Transverse colon (tissue), 4 donors: ENCODE measurements around the gene CTNNAL1. TPM values are rescaled to one million over a fixed set of nuclear protein-coding genes. Genes with fewer than 3 reads are reported as not detected.

Experiments
- DNase-seq: peaks from one replicate; pipeline ENCODE4 v3.0.0-alpha.2; 2019
- H3K27ac ChIP-seq, 4 donors: fragments of 200-600 bp; sonication (generic); 2 replicates each; pipeline ENCODE4 v1.5.1; 2016 to 2018; ENCODE audit warnings: inconsistent platforms in 4 of 4
- H3K27me3 ChIP-seq: fragments of 200-600 bp; sonication (generic); 2 replicates; pipeline ENCODE4 v1.5.1; 2017; ENCODE audit warnings: inconsistent platforms
- H3K36me3 ChIP-seq, 4 donors: fragments of 200-600 bp; sonication (generic); 2 replicates each; pipeline ENCODE4 v1.5.1; 2017 to 2019; ENCODE audit warnings: inconsistent platforms in 4 of 4
- H3K4me1 ChIP-seq, 4 donors: fragments of 200-600 bp; sonication (generic); 2 replicates each; pipeline ENCODE4 v1.5.1; 2017 to 2020; ENCODE audit warnings: inconsistent platforms in 4 of 4
- H3K4me3 ChIP-seq, 4 donors: fragments of 200-600 bp; sonication (generic); 1 replicate in 1 of 4; 2 replicates in 3 of 4; pipeline versions ENCODE4 v1.5.1 to v1.6.1; 2017 to 2019; ENCODE audit warnings: inconsistent platforms in 4 of 4
- H3K9me3 ChIP-seq, 2 donors: fragments of 200-600 bp; sonication (generic); 2 replicates each; pipeline ENCODE4 v1.5.1; 2017 to 2019; ENCODE audit warnings: inconsistent platforms in 2 of 2
- EP300 ChIP-seq: sonication (generic); formaldehyde crosslinking; IDR thresholded peaks from one replicate; pipeline ENCODE4 v1.6.1; 2017; ENCODE audit warnings: antibody characterized with exemption, low read depth
- POLR2A ChIP-seq: fragments of 450-650 bp; IDR thresholded peaks from one replicate; pipeline ENCODE4 v1.6.1; 2016; ENCODE audit warnings: antibody characterized with exemption, mild to moderate bottlenecking, moderate library complexity
- POLR2AphosphoS5 ChIP-seq, 3 donors: sonication (generic); formaldehyde crosslinking; IDR thresholded peaks; one replicate each; pipeline ENCODE4 v1.6.1; 2016; ENCODE audit warnings: antibody characterized with exemption in 3 of 3
- WGBS, 2 donors: methylation state at CpG; one replicate each; pipeline ENCODE4 v1.1.5; 2018; ENCODE audit warnings: low coverage in 1 of 2; 5-methylcytosine and 5-hydroxymethylcytosine counted together
- in situ Hi-C, 4 donors: fragments of 200-750 bp; cut with MboI; loops; one replicate each; pipeline versions ENCODE4 v1.15.0 to v1.15.1; 2017; ENCODE audit warnings: low sequenced_read_pairs in 3 of 4, low pct_ligation_motif_present in 1 of 4, low pct_unique_long_range_greater_than_20kb in 1 of 4
- intact Hi-C: fragments of 100-400 bp; cut with DNase I; formaldehyde crosslinking; loops from one replicate; pipeline ENCODE4 v1.15.1; 2023; ENCODE audit warnings: low total_unique reads
- total RNA-seq, 4 donors: library from RNA; depleted of rRNA; stranded (reverse); fragments of >200 nt; gene quantifications; one replicate each; pipeline ENCODE4 v1.1.0, GENCODE V29; 2016
- TF ChIP-seq, protein P1 (sequence below), 5 experiments: fragments of 200-600 bp in 3 of 5; fragments of 450-650 bp in 2 of 5; sonication (generic) in 3 of 5; IDR thresholded peaks; 1 replicate in 2 of 5; 2 replicates in 3 of 5; pipeline ENCODE4 v1.5.1; 2016 to 2017; ENCODE audit warnings: antibody characterized with exemption in 5 of 5, inconsistent platforms in 3 of 5, mild to moderate bottlenecking in 2 of 5, moderate library complexity in 1 of 5

The CTNNAL1 gene
- total RNA-seq, 4 donors from 2014 or later, result 6.0 to 12.1 (median 8.1) TPM

DNA sequence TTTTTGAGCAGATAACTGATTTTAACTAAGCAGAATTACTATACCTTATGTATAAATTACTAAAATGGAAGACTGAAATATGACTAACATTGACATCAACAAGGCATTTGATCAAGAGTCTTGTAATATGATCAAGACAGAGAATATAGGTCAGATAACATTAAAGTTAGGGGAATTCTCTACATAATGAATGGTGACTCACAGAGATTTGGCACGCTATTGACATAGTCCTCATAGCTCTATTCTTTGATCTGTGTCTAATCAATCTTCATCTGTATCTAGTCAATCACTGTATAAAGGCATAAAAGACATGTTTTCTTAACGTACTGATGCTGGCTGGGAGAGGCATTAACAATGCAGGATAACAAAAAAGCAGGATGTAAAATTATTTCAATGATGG is 61.7 kb downstream of the CTNNAL1 start:
- H3K4me3 ChIP-seq, result no peak overlapping the region
- in situ Hi-C loops (loop anchor here in 1 of 4 donors (25.0 kb wide), 1 partner anchor 89 kb away; the partner anchor contains the start of genes ACTL7A and ACTL7B), intact Hi-C loops (no loop called here)
- H3K4me1 ChIP-seq, result peaks cover 0 to 6% (median 1%) of the 10 kb centered on the region in 4 donors
- DNase-seq, result no peak
- TF ChIP-seq POLR2A, result no peak
- no peak for TF ChIP-seq POLR2AphosphoS5 (IDR thresholded peaks at IDR 0.05)
- TF ChIP-seq, protein P1, sequence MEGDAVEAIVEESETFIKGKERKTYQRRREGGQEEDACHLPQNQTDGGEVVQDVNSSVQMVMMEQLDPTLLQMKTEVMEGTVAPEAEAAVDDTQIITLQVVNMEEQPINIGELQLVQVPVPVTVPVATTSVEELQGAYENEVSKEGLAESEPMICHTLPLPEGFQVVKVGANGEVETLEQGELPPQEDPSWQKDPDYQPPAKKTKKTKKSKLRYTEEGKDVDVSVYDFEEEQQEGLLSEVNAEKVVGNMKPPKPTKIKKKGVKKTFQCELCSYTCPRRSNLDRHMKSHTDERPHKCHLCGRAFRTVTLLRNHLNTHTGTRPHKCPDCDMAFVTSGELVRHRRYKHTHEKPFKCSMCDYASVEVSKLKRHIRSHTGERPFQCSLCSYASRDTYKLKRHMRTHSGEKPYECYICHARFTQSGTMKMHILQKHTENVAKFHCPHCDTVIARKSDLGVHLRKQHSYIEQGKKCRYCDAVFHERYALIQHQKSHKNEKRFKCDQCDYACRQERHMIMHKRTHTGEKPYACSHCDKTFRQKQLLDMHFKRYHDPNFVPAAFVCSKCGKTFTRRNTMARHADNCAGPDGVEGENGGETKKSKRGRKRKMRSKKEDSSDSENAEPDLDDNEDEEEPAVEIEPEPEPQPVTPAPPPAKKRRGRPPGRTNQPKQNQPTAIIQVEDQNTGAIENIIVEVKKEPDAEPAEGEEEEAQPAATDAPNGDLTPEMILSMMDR (IDR thresholded peaks at IDR 0.05), result no peak
- no peaks in the 10 kb centered on the region for H3K27me3 ChIP-seq
- H3K27ac ChIP-seq, result no peak overlapping the region
- H3K9me3 ChIP-seq, result no peaks in the 10 kb centered on the region
- no peaks in the 10 kb centered on the region for H3K36me3 ChIP-seq
- WGBS, 2 donors, result 83 to 86% methylated on average over 2 of the region's 2 CpGs

DNA sequence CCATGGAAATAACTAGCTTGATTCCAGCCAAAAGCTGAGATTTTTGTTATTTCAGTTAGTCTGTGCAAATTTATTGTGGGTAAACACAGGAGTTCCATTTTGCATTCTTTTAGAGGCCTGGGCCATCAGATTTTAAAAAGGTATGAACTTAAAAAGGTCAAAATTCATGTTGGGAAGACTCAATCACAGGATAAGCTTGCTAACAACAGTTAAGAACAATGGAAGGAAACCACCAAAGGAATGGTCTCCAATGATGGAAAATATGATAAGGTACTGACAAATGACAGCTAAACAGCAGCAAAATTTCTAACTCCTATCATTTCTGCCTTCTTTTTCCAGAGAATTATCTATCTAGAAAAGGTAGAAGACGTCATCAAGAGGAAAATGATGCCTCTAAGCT is 63.1 kb downstream of the CTNNAL1 start:
- H3K4me1 ChIP-seq, result peaks cover 0 to 6% (median 1%) of the 10 kb centered on the region in 4 donors
- no peak overlapping the region for H3K4me3 ChIP-seq
- no peaks in the 10 kb centered on the region for H3K9me3 ChIP-seq
- TF ChIP-seq EP300, result no peak
- TF ChIP-seq POLR2A, result no peak
- TF ChIP-seq POLR2AphosphoS5 (IDR thresholded peaks at IDR 0.05), result no peak
- TF ChIP-seq, protein P1 (IDR thresholded peaks at IDR 0.05), result no peak
- DNase-seq, result no peak
- in situ Hi-C loops, result loop anchor here in 1 of 4 donors (25.0 kb wide), 1 partner anchor 88 kb away; the partner anchor contains the start of genes ACTL7A and ACTL7B
- H3K27ac ChIP-seq, result no peak overlapping the region
- no peaks in the 10 kb centered on the region for H3K27me3 ChIP-seq
- WGBS, 2 donors, result 75 to 77% methylated on average over 1 of the region's 1 CpG
- H3K36me3 ChIP-seq, result no peaks in the 10 kb centered on the region
- intact Hi-C loops, result no loop called here

DNA sequence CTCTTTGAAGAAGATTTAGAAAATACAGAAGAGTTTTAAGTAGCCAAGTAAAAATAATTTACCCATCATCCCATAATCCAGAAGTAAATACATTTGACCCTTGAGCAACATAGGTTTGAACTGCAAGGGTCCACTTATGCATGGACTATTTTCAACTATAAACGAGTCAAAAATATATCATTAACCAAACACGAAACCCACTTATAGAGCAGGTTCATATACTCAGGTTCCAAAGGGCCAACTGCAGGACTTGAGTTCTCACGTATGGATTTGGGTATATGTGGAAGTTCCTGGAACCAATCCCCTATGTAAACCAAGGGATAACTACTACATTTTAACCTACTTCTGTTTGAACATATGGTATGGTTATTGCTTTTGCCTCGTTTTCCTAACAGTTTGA is 73.3 kb downstream of the CTNNAL1 start:
- in situ Hi-C loops (no loop called here), intact Hi-C loops (loop anchor here (10.0 kb wide), 1 partner anchor 375 kb away; no protein-coding TSS in a partner anchor)
- WGBS, 2 donors, result 86% methylated on average over 3 to 4 of the region's 4 CpGs
- H3K9me3 ChIP-seq, result no peaks in the 10 kb centered on the region
- no peak for TF ChIP-seq EP300
- TF ChIP-seq, protein P1 (IDR thresholded peaks at IDR 0.05), result no peak
- no peak for TF ChIP-seq POLR2AphosphoS5 (IDR thresholded peaks at IDR 0.05)
- no peak for TF ChIP-seq POLR2A
- H3K4me1 ChIP-seq, result peaks cover 0 to 5% (median 3%) of the 10 kb centered on the region in 4 donors
- no peaks in the 10 kb centered on the region for H3K27me3 ChIP-seq
- H3K27ac ChIP-seq, result no peak overlapping the region
- DNase-seq, result no peak
- no peak overlapping the region for H3K4me3 ChIP-seq
- peaks cover 0 to 8% (median 3%) of the 10 kb centered on the region in 4 donors for H3K36me3 ChIP-seq

DNA sequence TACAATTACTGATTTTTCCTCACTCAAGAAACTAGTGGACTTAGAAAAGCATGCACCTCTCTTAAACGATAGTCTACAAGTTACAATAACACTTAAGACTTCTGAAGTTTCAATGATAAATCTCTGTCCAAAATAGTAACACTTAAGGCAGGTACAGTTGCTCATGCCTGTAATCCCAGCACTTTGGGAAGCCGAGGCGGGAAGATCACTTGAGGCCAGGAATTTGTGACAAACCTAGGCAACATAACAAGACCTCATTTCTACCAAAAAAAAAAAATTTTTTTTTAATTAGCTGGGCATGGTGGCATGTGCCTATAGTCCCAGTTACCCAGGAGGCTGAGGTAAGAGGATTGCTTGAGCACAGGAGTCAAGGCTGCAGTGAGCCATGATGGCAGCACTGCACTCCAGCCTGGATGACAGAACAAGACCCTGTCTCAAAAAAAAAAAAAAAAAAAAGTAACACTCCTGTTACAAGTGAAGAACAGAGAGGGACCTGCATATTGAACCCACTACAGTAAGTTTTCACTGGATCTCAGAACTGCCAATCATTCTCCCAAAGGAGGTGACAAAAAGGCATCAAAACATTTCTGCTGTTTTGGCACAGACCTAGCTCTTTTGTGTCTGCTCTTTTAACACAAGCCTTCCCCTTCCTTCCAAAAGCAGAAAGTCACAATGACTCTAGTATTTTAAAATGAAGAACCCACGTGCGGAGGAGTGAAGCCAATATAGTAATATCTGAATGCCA is 75.6 kb downstream of the CTNNAL1 start:
- peaks cover 3 to 16% (median 13%) of the 10 kb centered on the region in 4 donors for H3K4me1 ChIP-seq
- DNase-seq, result no peak
- H3K9me3 ChIP-seq, result no peaks in the 10 kb centered on the region
- H3K27ac ChIP-seq, result no peak overlapping the region
- 88% methylated on average over 5 of the region's 5 CpGs for WGBS, 2 donors
- in situ Hi-C loops (no loop called here), intact Hi-C loops (loop anchor here (10.0 kb wide), 1 partner anchor 377 kb away; no protein-coding TSS in a partner anchor)
- H3K4me3 ChIP-seq, result no peak overlapping the region
- no peaks in the 10 kb centered on the region for H3K27me3 ChIP-seq
- H3K36me3 ChIP-seq, result peaks cover 0 to 8% (median under 1%) of the 10 kb centered on the region in 4 donors
- no peak for TF ChIP-seq POLR2A
- no peak for TF ChIP-seq POLR2AphosphoS5 (IDR thresholded peaks at IDR 0.05)
- TF ChIP-seq, protein P1 (IDR thresholded peaks at IDR 0.05), result no peak
- TF ChIP-seq EP300, result no peak
